ENCODE measurements around the gene APBB1IP. TPM values are rescaled to one million over a fixed set of nuclear protein-coding genes. Genes with fewer than 3 reads are reported as not detected.

The APBB1IP gene
- total RNA-seq, 3 donors from 2014 or later (not counting 1 experiment from before 2014, with no cell fraction given) = 92.5 to 119 (median 100) TPM

DNA sequence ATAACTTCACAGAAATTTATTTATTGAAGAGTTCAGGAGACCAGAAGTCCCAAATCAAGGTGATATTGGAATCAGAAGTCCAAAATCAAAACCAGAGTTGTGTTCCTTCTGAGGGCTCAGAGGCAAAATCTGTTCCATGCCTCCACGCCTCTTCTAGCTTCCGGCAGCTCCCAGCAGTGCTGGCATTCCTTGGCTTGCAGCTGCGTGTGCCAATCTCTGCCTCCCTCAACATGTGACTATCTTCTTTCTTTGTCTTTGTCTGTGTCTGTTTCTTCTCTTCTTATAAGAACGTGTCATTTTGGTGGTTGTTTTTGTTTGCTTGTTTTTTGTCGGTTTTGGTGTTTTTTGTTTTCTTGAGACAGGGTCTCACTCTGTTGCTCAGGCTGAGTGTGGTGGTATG lies 116.1 kb downstream of the APBB1IP start:
- H3K36me3 Mint-ChIP-seq = peaks cover 17% of the 10 kb centered on the region
- peaks cover 5% of the 10 kb centered on the region for H3K9me3 ChIP-seq (ENCODE audit: control insufficient read depth, insufficient read depth, low read length)
- no peaks in the 10 kb centered on the region for H3K27me3 Mint-ChIP-seq (ENCODE audit: low read depth in 2 of 2)
- intact Hi-C loops (cut with micrococcal nuclease) = no loop called here
- DNase-seq (no peak), ATAC-seq (no peak)
- H3K9me3 Mint-ChIP-seq = peaks cover 4 to 14% of the 10 kb centered on the region in 2 donors
- H3K4me3 Mint-ChIP-seq = no peak overlapping the region
- TF ChIP-seq, protein P1, sequence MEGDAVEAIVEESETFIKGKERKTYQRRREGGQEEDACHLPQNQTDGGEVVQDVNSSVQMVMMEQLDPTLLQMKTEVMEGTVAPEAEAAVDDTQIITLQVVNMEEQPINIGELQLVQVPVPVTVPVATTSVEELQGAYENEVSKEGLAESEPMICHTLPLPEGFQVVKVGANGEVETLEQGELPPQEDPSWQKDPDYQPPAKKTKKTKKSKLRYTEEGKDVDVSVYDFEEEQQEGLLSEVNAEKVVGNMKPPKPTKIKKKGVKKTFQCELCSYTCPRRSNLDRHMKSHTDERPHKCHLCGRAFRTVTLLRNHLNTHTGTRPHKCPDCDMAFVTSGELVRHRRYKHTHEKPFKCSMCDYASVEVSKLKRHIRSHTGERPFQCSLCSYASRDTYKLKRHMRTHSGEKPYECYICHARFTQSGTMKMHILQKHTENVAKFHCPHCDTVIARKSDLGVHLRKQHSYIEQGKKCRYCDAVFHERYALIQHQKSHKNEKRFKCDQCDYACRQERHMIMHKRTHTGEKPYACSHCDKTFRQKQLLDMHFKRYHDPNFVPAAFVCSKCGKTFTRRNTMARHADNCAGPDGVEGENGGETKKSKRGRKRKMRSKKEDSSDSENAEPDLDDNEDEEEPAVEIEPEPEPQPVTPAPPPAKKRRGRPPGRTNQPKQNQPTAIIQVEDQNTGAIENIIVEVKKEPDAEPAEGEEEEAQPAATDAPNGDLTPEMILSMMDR (IDR thresholded peaks at IDR 0.05) = no peak
- H3K4me3 ChIP-seq (ENCODE audit: low read length) = no peak overlapping the region
- no peaks in the 10 kb centered on the region for H3K4me1 ChIP-seq (ENCODE audit: control insufficient read depth, insufficient read depth, low read length)
- H3K4me1 Mint-ChIP-seq = peaks cover 19 to 24% of the 10 kb centered on the region in 2 donors
- 93% methylated on average over 4 of the region's 5 CpGs for WGBS (ENCODE audit: insufficient coverage)
- H3K27ac Mint-ChIP-seq = peak overlapping the region; percentile 21
- H3K27me3 ChIP-seq (ENCODE audit: control insufficient read depth, insufficient read depth, low read length) = no peaks in the 10 kb centered on the region
- peaks cover 59% of the 10 kb centered on the region for H3K36me3 ChIP-seq (ENCODE audit: control insufficient read depth, insufficient read depth, low read length)
- H3K27ac ChIP-seq (ENCODE audit: low read length) = no peak overlapping the region

DNA sequence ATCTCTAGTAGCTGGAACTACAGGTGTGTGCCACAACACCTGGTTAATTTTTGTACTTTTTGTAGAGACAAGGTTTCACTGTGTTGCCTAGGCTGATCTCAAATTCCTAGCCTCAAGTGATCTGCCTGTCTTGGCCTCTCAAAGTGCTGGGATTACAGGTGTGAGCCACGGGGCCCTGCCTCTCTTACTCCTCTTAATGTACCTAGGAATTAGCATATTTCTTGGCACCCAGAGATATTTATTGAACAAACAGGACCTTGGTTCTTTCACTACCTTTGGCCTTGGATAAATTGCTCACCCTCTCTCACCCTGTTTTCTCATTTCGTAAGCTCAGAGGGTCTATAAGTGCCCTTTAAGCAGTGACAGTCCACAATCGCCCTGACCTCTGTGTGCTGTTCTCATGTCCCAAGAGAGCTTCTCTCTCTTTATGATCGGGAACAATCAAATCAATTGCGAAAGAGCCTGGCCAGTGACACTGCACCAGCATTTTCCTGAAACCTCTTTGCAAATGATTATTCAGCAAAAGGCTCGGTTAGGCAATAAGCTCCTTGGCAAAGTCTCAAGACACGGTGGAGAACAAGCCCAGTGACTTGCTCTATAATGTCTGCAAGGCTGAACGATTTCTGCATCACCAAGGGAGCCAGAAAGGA lies 117.7 kb downstream of the APBB1IP start:
- TF ChIP-seq, protein P1 (IDR thresholded peaks at IDR 0.05) = no peak
- H3K4me1 Mint-ChIP-seq = peaks cover 18 to 21% of the 10 kb centered on the region in 2 donors
- intact Hi-C loops (cut with micrococcal nuclease) = loop anchor here (5.0 kb wide), 1 partner anchor 679 kb away; no protein-coding TSS in a partner anchor
- 72% methylated on average over 8 of the region's 8 CpGs for WGBS (ENCODE audit: insufficient coverage)
- Histone ChIP-seq H3K4me3 (ENCODE audit: low read length) (no peak overlapping the region), H3K9me3 (ENCODE audit: control insufficient read depth, insufficient read depth, low read length) (peaks cover 3% of the 10 kb centered on the region), H3K36me3 (ENCODE audit: control insufficient read depth, insufficient read depth, low read length) (peaks cover 64% of the 10 kb centered on the region), H3K4me1 (ENCODE audit: control insufficient read depth, insufficient read depth, low read length) (no peaks in the 10 kb centered on the region), H3K27ac (ENCODE audit: low read length) (no peak overlapping the region), H3K27me3 (ENCODE audit: control insufficient read depth, insufficient read depth, low read length) (no peaks in the 10 kb centered on the region)
- DNase-seq = no peak
- no peak for ATAC-seq
- H3K27ac Mint-ChIP-seq = peak overlapping the region; percentile 21
- no peaks in the 10 kb centered on the region for H3K9me3 Mint-ChIP-seq
- peaks cover 8% of the 10 kb centered on the region for H3K36me3 Mint-ChIP-seq
- H3K27me3 Mint-ChIP-seq (ENCODE audit: low read depth in 2 of 2) = no peaks in the 10 kb centered on the region
- H3K4me3 Mint-ChIP-seq = no peak overlapping the region

DNA sequence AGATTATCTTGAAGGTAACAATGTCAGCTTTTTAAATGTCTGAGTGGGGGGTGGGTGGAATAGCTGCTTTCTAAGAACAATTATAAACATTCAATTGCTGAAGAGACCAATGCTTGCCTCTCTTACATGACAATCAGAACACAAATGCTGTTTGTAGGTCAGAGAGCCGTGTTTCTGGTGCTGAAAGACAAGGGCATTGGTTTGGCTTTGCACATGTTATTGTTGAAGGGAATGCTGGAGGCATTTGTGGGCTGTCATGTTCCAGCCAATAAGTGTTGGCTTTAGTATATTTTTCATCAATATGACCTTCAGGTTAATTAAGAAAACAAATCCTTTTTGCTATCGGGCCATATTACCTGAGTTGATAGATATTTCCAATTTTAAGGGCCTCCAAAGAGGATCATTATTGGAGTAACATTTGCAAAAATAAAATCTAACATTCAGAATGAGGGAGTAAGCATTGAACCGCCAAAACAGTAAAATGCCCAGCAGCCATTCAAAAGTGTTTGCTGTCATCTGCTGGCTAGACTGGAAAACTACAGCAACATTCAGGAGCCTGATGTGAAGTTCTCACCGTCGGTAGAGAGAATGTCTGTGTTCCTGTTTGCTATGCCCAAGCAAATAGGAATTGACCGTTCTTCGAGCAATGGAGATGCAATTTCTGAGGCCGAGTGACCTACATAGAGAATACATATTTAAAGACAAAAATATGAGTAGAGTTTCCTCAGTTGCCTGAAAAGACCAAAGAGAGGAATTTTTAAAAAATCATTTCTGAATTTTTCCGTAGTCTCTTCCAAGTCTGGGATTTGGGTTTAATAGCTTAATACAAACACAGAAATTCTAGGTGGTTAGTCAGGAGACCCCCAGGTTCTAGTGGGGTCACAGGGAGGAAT lies 118.9 kb downstream of the APBB1IP start:
- Histone ChIP-seq H3K4me3 (ENCODE audit: low read length) (no peak overlapping the region), H3K9me3 (ENCODE audit: control insufficient read depth, insufficient read depth, low read length) (no peaks in the 10 kb centered on the region), H3K27ac (ENCODE audit: low read length) (no peak overlapping the region), H3K27me3 (ENCODE audit: control insufficient read depth, insufficient read depth, low read length) (no peaks in the 10 kb centered on the region), H3K4me1 (ENCODE audit: control insufficient read depth, insufficient read depth, low read length) (no peaks in the 10 kb centered on the region), H3K36me3 (ENCODE audit: control insufficient read depth, insufficient read depth, low read length) (peaks cover 62% of the 10 kb centered on the region)
- intact Hi-C loops (cut with micrococcal nuclease) = loop anchor here (1.0 to 5.0 kb wide), 2 partner anchors 222 to 680 kb away; no protein-coding TSS in a partner anchor
- no peaks in the 10 kb centered on the region for H3K27me3 Mint-ChIP-seq (ENCODE audit: low read depth in 2 of 2)
- H3K4me1 Mint-ChIP-seq = peaks cover 20 to 21% of the 10 kb centered on the region in 2 donors
- peak overlapping the region; percentile 21 to 45 for H3K27ac Mint-ChIP-seq
- DNase-seq = peak in 1 of 2 donors; percentile 73
- H3K36me3 Mint-ChIP-seq = peaks cover 18% of the 10 kb centered on the region
- H3K4me3 Mint-ChIP-seq = no peak overlapping the region
- TF ChIP-seq, protein P1 (IDR thresholded peaks at IDR 0.05) = peak; percentile 88
- ATAC-seq = peak in 2 of 3 donors; percentile 58 to 62
- H3K9me3 Mint-ChIP-seq = no peaks in the 10 kb centered on the region
- 65% methylated on average over 6 of the region's 9 CpGs for WGBS (ENCODE audit: insufficient coverage)

All from natural killer cell (primary cell).